Embryonic facial prominence (tissue), 1 donor: Measurements from ENCODE around the gene KLHL20.
"Not testable (repeated sequence)": the region's sequence is repeated elsewhere in the genome, so short reads cannot be mapped to it uniquely, and the experiment has no call there.

Experiments used
- DNase-seq: peaks from one replicate; pipeline ENCODE4 v3.0.0-alpha.2; 2016; ENCODE audit errors: extremely low spot score

Gene KLHL20

DNA sequence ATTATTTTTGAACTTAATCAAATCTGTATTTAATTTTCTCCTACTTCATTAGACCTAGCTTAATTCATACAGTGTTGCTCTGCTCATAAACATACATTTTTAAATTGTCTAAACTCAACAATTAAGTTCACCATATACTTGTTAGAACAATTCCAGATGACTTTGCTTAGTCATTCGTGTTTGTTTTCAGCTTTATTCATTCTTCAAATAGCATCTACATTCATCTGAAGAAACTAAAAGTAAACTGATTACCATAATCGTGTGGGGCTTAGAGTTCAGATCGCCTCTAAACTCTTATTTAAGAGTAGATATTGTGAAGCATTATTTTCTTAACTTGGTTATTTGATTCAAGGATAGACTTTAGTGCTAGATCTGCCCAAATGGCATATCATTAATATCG lies 34.4 kb downstream of the KLHL20 start:
- no peak for DNase-seq

DNA sequence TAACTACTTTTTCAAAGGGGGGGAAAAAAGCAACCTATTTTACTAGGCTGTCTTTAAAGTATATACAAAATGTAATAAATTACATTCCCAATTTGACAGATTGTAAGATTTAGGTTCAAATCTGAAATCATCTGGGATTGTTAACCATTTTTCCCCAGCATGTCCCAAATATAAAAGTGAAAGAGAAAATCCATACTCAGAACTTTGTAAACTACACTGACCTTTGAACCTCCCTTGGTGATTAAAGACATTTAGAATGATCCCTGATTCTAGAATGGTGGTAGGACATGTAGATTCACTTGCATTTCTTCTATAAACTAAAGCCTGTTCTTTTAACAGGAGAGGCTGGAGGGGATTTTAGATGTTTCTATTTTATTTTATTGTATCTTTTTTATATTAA lies 39.0 kb downstream of the KLHL20 start:
- DNase-seq: no peak

DNA sequence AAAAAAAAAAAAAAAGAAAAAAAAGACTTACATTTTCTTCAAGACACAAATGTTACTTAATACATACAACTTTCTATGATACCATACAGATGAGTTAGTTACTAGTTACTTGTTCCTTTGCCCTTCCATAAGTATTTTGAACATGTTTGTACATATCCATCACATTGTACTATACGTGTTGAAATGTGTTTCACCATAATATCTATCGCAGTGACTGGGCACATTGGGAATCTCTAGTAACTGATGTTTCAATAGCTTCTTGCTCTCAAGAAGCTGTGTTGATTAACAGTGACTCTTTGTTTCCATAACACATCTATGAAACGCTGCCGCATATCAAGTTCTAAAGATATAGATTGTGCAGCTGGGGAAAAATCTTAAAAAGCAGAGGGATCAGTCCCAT lies 42.9 kb downstream of the KLHL20 start:
- no peak for DNase-seq

DNA sequence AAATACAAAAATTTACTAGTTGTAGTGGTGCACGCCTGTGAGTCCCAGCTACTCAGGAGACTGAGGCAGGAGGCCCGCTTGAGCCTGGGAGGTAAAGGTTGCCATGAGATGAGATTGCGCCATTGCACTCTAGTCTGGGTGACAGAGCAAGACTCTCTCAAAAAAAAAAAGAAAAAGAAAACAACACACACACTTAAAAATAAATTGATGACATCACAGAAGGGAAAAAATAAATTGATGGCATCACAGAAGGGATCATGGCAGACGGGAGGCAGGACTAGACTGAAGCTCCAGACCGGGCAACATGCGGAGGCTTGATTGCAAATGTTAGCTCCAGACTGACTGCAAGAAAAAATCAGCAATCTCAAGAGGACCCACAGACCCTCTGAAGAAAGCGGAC lies 43.3 kb downstream of the KLHL20 start:
- no peak for DNase-seq

DNA sequence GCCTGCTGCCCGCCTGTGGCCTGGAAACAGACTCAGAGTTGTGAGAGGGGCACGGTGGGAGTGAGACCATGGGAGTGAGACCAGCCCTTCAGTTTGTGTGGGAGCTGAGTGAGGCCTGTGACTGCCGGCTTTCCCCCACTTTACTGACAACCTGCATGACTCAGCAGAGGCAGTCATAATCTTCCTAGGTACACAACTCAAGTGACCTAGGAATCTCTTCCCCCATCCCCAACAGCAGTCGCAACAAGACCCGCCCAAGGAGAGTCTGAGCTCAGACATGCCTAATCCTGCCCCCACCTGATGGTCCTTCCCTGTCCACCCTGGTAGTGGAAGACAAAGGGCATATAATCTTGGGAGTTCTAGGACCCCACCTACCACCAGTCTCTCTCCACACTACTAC lies 44.2 kb downstream of the KLHL20 start:
- no peak for DNase-seq

DNA sequence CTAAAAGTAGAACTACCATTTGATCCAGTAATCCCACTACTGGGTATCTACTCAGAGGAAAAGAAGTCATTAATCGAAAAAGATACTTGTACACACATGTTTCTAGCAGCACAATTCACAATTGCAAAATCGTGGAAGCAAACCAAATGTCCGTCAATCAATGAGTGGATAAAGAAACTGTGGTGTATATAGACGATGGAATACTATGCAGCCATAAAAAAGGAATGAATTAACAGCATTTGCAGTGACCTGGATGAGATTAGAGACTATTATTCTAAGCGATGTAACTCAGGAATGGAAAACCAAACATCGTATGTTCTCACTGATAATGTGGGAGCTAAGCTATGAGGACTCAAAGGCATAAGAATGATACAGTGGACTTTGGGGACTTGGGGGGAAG lies 49.5 kb downstream of the KLHL20 start:
- DNase-seq: not testable (repeated sequence)

DNA sequence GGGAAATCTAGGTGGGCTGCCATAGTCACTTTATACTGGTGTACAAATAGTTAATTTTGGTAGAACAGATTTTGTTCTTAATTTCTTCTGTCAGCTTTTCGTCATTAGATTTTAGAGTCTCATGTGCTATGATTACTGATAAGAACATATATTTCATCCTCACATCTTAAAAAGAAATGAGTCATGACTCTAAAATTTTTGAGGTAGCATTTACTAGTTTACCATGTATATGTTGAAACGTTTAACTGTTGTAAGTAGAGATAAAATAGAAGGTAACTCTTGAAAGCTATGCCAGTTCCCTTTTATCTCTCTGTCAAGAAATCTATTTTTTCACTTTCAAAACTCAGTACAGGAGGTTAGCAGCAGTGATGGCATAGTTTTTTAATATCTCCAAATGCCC lies 53.4 kb downstream of the KLHL20 start:
- DNase-seq: no peak

DNA sequence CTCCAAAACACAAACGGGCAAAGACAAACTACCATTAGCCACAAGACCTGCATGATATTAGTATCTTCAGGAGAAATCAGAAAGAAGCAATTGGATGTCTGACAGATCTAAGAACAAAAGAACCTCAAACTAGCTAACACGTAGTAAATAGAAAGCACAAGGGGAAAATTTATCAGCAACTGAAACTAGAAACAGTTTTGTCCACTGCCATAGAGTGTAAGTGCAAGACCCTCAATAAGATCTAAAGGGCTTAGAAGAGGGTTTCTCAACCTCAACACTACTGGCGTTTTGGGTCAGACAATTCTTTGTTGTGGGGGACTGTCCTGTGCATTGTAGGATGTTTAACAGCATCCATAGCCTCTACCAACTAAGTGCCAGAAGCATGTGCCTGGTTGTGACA lies 54.0 kb downstream of the KLHL20 start:
- DNase-seq: no peak

DNA sequence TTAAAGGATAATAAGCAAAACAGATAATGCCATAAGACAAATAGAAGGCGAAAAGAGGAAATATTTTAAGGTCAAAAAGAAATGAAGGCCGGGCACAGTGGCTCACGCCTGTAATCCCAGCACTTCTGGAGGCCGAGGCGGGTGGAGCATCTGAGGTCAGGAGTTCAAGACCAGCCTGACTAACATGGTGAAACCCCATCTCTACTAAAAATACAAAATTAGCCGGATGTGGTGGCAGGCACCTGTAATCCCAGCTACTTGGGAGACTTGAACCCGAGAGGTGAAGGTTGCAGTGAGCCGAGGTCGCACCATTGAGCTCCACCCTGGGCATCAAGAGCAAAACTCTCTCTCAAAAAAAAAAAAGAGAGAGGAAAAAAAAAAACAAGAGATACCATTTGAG lies 55.5 kb downstream of the KLHL20 start:
- DNase-seq: not testable (repeated sequence)

DNA sequence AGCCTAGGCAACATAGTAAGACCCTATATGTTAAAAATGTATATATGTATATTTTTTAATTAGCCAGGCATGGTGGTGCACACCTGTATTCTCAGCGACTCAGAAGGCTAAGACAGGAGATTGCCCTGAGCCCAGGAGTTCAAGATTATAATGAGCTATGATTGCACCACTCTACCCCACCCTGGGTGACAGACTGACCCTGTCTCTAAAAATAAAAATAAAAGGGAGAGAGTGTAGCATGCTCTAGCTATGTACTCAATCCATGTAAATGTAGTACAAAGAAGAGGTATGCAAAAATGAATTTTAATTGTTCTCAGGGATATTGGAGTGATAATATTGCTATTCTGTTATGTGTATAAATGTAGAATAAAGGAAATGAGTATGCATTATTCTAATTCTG lies 56.8 kb downstream of the KLHL20 start:
- DNase-seq: no peak

DNA sequence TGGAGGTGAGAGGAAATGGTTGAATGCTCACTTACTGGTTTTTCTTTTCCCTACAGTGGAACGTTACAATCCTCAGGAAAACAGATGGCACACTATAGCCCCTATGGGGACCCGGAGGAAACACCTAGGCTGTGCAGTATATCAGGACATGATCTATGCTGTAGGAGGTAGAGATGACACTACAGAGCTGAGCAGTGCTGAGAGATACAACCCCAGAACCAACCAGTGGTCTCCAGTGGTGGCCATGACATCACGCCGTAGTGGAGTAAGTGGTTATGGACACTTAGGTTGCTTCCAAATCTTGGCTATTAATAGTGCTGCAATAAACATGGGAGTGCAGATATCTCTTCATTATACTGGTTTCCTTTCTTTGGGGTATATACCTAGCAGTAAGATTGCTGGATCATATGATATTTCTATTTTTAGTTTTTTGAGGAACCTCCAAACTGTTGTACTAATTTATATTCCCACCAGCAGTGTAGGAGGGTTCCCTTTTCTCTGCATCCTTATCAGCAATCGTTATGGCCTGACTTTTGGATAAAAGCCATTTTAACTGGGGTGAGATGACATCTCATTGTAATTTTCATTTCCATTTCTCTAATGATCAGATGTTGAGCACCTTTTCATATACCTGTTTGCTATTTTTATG lies 60.9 kb downstream of the KLHL20 start:
- no peak for DNase-seq

DNA sequence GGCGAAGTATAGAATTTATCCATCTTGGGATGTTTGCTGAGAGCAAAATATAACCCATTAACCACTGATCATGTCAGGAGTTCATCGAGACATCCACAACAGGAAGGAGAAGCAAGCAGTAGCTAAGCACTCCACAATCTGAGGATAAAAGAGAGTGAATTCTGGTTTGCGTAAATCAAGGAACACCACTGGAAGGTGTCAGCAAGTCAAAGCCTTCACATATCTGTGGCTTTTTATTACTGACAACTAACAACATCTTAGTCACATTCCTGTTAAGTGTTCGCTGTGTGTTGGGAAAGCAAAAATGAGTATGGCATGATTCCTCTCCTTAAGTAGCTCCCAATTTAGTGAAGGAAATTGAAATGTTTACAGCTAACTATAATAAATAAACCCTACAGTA lies 65.2 kb downstream of the KLHL20 start:
- no peak for DNase-seq

DNA sequence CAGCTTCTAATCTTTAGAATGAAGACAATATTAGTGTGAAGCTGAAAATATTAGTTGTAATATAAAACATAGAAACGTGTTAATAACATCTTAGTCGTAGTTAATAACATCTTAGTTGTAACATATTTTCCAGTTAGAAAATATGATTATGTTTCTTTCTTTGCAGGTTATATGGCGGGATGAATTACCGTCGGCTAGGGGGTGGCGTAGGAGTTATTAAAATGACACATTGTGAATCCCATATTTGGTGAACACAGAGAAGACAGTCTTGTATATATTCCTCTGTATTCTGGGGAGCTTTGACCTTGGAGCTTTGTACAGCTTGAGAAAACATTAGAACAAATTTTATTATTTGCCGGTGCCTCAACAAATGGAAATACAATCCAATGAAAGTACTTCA lies 70.2 kb downstream of the KLHL20 start:
- no peak for DNase-seq

DNA sequence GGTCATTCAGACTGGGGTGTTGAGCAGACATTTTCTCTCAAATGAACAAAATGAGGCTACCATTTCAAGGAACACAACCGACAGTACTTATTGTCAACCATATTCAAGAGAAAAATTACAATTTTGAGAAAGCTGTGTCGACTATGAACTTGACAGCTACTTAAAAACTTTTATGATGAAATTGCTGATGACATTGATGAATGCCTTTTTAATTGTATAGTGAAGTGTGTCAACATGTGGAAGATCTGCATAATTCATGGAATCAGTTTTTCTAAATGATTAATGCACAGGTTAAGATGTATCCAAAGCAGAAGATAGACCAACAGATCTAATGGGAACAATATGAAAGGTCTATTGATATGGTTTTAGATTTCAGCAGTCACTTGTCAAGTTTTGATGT lies 75.1 kb downstream of the KLHL20 start:
- DNase-seq: no peak

DNA sequence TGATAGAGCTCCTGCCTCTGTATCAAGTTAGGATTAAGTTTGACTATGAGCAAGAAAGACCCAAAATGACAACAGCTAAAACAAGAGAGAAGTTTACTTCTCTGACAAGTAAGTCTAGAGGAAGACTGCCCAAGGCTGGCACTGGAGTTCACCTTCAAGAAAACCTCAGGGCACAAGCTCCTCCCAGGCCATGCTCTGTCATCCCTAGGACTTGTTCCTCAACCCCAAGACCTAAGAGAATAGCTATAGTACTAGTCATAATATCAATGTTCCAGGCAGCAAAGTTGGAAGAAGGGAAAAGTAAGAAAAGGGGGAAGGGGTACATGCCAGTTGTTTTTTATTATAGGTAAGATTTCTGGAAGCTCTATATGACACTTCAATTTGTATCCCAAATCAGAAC lies 83.3 kb downstream of the KLHL20 start:
- no peak for DNase-seq

DNA sequence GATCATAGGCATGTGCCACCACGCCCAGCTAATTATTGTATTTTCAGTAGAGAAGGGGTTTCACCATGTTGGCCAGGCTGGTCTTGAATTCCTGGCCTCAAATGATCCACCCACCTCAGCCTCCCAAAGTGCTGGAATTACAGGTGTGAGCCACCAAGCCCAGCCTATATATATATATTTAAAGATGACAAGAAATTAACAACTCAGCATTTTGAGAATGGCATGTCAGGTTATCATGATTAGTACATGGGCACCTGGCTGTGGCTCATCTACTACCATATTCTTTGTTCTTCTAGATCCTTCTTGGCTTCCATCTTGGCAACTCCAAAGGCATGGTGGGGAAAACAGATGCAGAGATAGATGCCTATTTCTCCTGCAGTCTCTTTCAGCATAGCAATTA lies 85.2 kb downstream of the KLHL20 start:
- not testable (repeated sequence) for DNase-seq

DNA sequence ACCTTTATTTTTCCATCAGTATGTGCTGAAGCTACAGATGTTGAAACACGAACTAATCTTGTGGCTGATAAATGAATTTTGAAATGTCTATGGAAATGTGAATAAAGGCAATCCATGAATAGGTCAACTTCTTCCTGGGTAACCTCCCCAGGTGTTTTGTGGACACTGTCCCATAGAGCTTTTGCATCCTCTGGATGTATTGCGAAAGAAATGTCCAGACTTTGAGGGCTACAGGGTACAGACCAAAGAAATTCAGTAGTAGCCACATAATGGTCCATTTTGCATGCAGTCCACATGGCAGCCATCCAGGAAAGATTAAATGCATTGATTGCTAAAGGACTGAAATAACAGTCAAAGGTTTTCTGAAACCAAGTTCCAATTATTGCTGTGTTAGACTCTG lies 88.2 kb downstream of the KLHL20 start:
- DNase-seq: no peak

DNA sequence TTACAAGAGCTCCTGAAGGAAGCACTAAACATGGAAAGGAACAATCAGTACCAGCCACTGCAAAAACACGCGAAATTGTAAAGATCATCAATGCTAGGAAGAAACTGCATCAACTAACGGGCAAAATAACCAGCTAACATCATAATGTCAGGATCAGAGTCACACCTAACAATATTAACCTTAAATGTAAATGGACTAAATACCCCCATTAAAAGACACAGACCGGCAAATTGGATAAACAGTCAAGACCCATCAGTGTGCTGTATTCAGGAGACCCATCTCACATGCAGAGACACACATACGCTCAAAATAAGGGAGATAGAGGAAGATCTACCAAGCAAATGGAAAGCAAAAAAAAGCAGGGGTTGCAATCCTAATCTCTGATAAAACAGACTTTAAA lies 98.9 kb downstream of the KLHL20 start:
- DNase-seq: not testable (repeated sequence)

DNA sequence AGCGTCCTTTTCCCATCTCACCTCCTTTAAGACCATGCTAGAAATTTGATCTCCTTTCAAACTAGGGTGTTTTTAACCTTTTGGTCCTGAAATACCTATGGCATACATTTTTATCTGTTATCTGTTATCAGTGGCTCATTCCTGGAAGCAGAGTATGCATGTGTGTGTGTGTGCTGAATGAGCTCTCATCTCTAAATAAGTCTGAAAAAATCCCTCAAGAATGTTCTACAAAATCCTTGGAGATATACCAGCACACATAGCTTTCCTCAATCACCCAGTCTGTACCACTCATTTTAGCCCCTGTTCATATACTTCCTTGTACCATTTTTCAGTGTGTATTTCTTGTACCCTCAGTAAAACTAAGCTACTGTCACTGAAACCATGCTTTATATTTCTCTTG lies 103.7 kb downstream of the KLHL20 start:
- DNase-seq: no peak

DNA sequence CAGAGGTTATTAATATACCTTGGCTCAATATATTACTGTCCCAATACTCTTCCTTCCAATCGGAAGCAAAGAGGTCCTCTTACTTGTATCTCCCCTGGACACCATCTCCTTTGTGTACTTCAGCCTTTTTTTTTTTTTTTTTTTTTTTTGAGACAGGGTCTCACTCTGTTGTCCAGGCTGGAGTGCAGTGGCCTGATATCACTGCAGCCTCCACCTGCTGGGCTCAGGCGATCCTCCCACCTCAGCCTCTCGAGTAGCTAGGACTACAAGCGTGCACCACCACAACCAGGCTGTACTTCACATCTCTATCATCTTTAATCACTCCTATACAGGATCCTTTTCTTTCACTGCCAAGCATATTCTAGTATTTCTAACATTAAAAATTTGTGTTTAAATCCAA lies 106.9 kb downstream of the KLHL20 start:
- no peak for DNase-seq

DNA sequence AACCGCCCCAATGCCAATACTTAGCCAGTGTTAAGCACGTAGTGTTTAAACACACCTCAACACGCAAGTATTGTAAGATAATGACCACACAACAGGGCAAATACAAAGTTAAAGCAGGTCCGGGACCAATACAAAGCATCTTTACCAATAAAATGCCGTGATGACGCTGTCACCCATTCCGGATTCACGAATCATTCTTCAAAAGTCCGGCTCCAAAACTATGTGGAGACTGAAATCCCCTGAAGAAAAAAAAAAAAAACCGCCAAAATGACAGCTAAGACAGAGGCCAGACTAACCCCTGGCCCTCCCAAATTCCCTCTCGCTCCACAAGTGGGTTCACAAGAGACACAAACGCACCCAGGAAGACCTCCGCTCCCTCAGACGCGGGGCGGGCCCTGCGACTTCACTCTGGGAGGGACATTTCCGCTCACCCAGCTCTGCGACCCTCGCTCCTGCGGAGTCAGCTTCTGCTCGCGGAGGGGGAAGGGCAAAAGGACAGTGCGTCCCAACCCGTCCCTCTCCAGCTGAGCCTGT lies 109.1 kb downstream of the KLHL20 start:
- no peak for DNase-seq

DNA sequence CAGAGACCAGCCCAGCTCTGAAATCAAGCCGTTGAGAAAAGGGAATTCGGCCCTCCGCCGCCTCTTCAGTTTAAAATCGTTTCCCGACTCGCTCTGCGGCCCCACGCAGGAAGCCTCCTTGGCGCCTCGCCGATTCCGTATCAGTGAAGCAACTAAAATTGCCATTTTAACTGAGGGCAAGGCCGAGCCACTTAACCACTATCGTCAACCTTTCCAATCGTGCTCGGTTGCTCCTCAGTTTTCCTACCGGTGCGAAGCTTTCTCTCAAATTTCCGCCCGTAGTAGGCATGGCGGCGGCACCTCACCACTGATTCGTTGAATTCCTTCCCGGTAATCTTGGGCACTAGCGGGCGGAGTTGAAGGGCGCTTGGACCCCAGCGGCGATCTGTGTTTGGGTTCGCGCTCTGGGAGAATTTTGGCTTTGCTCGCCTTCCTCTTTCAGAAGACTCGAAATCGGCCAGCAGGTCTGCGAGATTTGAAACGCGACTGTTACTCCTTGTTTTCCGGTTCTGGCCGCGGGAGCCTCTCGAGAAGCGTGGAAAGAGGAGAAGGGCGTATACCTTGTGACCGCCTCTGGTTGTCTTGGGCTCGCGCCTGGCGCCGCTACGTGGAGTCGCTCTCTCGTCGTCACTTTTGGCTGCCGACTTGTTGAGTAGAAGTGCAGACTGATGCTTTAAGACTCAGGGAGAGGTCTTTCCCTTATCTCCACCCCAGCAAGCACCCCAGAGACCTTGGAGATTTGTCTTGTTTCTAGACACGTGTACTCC lies 109.7 kb downstream of the KLHL20 start, which contains the start of the genes CENPL and DARS2:
Gene CENPL (minus strand): TSS at position 569 of the 767 bp plus-strand sequence. CDS start 13,584 bp downstream, outside the sequence.
Gene DARS2 (plus strand): TSS at position 359 of the 767 bp plus-strand sequence. CDS start 557 bp downstream, outside the sequence.
- peak; percentile 99 for DNase-seq

DNA sequence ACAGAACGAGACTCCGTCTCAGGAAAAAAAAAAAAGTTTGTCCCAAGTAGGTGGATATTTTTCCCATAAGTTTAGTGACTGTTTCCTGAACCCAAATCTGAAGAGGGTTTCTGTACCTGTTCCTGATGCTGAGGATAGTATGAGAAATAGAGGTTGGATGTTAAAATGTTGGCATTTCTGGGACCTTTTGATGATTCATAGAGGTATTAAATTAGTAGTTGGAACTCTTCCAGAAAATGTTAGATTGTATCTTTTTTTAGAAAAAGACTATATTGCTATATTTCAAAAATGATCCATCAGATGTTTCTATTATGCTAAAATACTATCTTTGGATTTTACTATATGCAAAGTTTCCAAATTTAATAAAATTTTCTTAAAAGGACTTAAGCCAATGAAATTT lies 112.8 kb downstream of the KLHL20 start:
- DNase-seq: no peak
